ENCODE results near the gene SZT2. TPM values are rescaled to one million over a fixed set of nuclear protein-coding genes. Genes with fewer than 3 reads are reported as not detected.

Gene SZT2
- total RNA-seq, 1 experiment from 2014 or later, result 28.4 TPM

DNA sequence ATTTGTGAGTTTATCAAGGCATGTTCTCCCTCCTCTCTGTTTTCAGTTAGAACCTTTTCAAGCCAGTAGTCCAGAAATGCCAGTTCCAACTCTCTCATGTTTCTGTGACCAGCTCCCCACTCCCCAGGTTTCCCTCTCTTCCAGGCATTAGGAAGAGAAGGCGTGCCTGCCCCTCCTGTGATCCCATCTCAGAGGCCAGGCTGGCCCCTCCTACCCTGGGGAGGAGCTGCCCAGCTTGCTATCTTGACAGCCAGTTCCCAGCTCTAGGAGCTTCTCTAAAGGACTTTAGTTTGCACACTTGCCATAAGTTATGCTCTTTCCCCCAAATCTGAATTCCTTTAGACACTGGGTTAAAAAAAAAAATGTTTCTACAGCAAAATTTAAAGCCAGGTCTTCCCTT is 55.1 kb downstream of the SZT2 start (continued):
- TF ChIP-seq PRDM15 (CRISPR knock-in tag; IDR thresholded peaks at IDR 0.05) (no peak), SMAD3 (CRISPR knock-in tag; IDR thresholded peaks at IDR 0.05; ENCODE audit: borderline replicate concordance) (no peak), FOXP4 (CRISPR knock-in tag; IDR thresholded peaks at IDR 0.05) (no peak), ZNF232 (CRISPR knock-in tag; IDR thresholded peaks at IDR 0.05) (no peak), GTF2I (CRISPR knock-in tag; conservative IDR thresholded peaks at IDR 0.05) (no peak), ESRRA (CRISPR knock-in tag; IDR thresholded peaks at IDR 0.05; ENCODE audit: borderline replicate concordance) (no peak), MYBL2 (CRISPR knock-in tag; IDR thresholded peaks at IDR 0.05) (no peak), ZNF532 (CRISPR knock-in tag; IDR thresholded peaks at IDR 0.05; ENCODE audit: borderline replicate concordance) (no peak), RORB (CRISPR knock-in tag; IDR thresholded peaks at IDR 0.05) (no peak), TEAD1 (CRISPR knock-in tag; IDR thresholded peaks at IDR 0.05) (no peak), JUN (CRISPR knock-in tag; IDR thresholded peaks at IDR 0.05) (no peak), SMAD4 (CRISPR knock-in tag; IDR thresholded peaks at IDR 0.05) (no peak), NR3C1 (CRISPR knock-in tag; conservative IDR thresholded peaks at IDR 0.05; ENCODE audit: low read depth) (no peak)
- TF ChIP-seq, protein P1, sequence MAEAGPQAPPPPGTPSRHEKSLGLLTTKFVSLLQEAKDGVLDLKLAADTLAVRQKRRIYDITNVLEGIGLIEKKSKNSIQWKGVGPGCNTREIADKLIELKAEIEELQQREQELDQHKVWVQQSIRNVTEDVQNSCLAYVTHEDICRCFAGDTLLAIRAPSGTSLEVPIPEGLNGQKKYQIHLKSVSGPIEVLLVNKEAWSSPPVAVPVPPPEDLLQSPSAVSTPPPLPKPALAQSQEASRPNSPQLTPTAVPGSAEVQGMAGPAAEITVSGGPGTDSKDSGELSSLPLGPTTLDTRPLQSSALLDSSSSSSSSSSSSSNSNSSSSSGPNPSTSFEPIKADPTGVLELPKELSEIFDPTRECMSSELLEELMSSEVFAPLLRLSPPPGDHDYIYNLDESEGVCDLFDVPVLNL (CRISPR knock-in tag; IDR thresholded peaks at IDR 0.05; ENCODE audit: borderline replicate concordance, low read depth), result no peak

GRCh38 chr1:43445606-43446387 is 56.1 kb downstream of the SZT2 start:
- ChIA-PET CTCF (interaction anchor here (1.3 kb wide), 1 partner anchor 8 kb away, joined by 6 read pairs; the partner anchor contains the start of gene HYI), POLR2A (interaction anchor here (1.9 kb wide), 1 partner anchor 8 kb away, joined by 8 read pairs; the partner anchor contains the start of gene HYI)
- Mint-ChIP-seq H3K9me3 (no peaks in the 10 kb centered on the region), H3K4me1 (peaks cover 3% of the 10 kb centered on the region; the same call in 1 of the 2 replicates), H3K27ac (no peak overlapping the region), H3K36me3 (peaks cover 36% of the 10 kb centered on the region), H3K27me3 (ENCODE audit: low read depth) (no peaks in the 10 kb centered on the region), H3K4me3 (no peak overlapping the region)
- DNase-seq (ENCODE audit: low spot score) (no peak), ATAC-seq (no peak)
- TF ChIP-seq MAX (CRISPR knock-in tag; IDR thresholded peaks at IDR 0.05), result no peak
- TF ChIP-seq, protein P2, sequence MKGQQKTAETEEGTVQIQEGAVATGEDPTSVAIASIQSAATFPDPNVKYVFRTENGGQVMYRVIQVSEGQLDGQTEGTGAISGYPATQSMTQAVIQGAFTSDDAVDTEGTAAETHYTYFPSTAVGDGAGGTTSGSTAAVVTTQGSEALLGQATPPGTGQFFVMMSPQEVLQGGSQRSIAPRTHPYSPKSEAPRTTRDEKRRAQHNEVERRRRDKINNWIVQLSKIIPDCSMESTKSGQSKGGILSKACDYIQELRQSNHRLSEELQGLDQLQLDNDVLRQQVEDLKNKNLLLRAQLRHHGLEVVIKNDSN (CRISPR knock-in tag; IDR thresholded peaks at IDR 0.05), result no peak
- no peak for TF ChIP-seq NR1H2 (CRISPR knock-in tag; IDR thresholded peaks at IDR 0.05)
- TF ChIP-seq, protein P3, sequence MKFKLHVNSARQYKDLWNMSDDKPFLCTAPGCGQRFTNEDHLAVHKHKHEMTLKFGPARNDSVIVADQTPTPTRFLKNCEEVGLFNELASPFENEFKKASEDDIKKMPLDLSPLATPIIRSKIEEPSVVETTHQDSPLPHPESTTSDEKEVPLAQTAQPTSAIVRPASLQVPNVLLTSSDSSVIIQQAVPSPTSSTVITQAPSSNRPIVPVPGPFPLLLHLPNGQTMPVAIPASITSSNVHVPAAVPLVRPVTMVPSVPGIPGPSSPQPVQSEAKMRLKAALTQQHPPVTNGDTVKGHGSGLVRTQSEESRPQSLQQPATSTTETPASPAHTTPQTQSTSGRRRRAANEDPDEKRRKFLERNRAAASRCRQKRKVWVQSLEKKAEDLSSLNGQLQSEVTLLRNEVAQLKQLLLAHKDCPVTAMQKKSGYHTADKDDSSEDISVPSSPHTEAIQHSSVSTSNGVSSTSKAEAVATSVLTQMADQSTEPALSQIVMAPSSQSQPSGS (CRISPR knock-in tag; IDR thresholded peaks at IDR 0.05; ENCODE audit: borderline replicate concordance, low read depth), result no peak
- TF ChIP-seq, protein P4, sequence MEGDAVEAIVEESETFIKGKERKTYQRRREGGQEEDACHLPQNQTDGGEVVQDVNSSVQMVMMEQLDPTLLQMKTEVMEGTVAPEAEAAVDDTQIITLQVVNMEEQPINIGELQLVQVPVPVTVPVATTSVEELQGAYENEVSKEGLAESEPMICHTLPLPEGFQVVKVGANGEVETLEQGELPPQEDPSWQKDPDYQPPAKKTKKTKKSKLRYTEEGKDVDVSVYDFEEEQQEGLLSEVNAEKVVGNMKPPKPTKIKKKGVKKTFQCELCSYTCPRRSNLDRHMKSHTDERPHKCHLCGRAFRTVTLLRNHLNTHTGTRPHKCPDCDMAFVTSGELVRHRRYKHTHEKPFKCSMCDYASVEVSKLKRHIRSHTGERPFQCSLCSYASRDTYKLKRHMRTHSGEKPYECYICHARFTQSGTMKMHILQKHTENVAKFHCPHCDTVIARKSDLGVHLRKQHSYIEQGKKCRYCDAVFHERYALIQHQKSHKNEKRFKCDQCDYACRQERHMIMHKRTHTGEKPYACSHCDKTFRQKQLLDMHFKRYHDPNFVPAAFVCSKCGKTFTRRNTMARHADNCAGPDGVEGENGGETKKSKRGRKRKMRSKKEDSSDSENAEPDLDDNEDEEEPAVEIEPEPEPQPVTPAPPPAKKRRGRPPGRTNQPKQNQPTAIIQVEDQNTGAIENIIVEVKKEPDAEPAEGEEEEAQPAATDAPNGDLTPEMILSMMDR (IDR thresholded peaks at IDR 0.05), result no peak
- TF ChIP-seq NFYB (CRISPR knock-in tag; conservative IDR thresholded peaks at IDR 0.05; ENCODE audit: low read depth), result no peak

Measured in WTC11 (cell line).